Dermis microvascular lymphatic vessel endothelial cell (primary cell): ENCODE data around the gene SPATA32. TPM values are rescaled to one million over a fixed set of nuclear protein-coding genes. Genes with fewer than 3 reads are reported as not detected.

Experiments used
- DNase-seq, 2 donors: peaks; one replicate each; pipeline versions ENCODE4 v3.0.0 to v3.0.0-alpha.2; 2010; ENCODE audit warnings: low read depth in 2 of 2
- total RNA-seq: library from RNA; depleted of rRNA; stranded (reverse); fragments of >200 nt; gene quantifications from 2 replicates; pipeline ENCODE4 v1.2.1, GENCODE V29; 2014

The SPATA32 gene
- total RNA-seq, 1 donor from 2014 or later: not detected

- no peak for DNase-seq
Measured at GRCh38 chr17:45230410-45230786, 31.5 kb downstream of the SPATA32 start.

GRCh38 chr17:45229681-45230409 lies 32.0 kb downstream of the SPATA32 start:
- DNase-seq: no peak

GRCh38 chr17:45228763-45229539 lies 32.9 kb downstream of the SPATA32 start:
- DNase-seq: no peak

- no peak for DNase-seq
Measured at GRCh38 chr17:45227926-45228762, 33.8 kb downstream of the SPATA32 start.

GRCh38 chr17:45227101-45227925 lies 34.6 kb downstream of the SPATA32 start:
- no peak for DNase-seq

GRCh38 chr17:45226576-45226975 lies 35.3 kb downstream of the SPATA32 start:
- DNase-seq: no peak

- peak in 1 of 2 donors; percentile 75 for DNase-seq
Measured at GRCh38 chr17:45225964-45226530, 35.8 kb downstream of the SPATA32 start.

GRCh38 chr17:45225051-45225700 lies 36.7 kb downstream of the SPATA32 start:
- DNase-seq: no peak

GRCh38 chr17:45224671-45225050 lies 37.2 kb downstream of the SPATA32 start:
- DNase-seq: no peak

GRCh38 chr17:45223539-45224528 lies 38.1 kb downstream of the SPATA32 start:
- no peak for DNase-seq

- DNase-seq: no peak
Measured at GRCh38 chr17:45222996-45223538, 38.8 kb downstream of the SPATA32 start.

GRCh38 chr17:45222289-45222995 lies 39.5 kb downstream of the SPATA32 start:
- DNase-seq: no peak

GRCh38 chr17:45222014-45222288 lies 39.9 kb downstream of the SPATA32 start:
- no peak for DNase-seq

GRCh38 chr17:45221081-45222013 lies 40.5 kb downstream of the SPATA32 start, which contains the start of gene FMNL1:
Gene FMNL1, plus strand, starts transcription at chr17:45221885. Its CDS starts 240 bp downstream, at chr17:45222125.
- DNase-seq: peak in 1 of 2 donors; percentile 11

GRCh38 chr17:45220079-45220478 lies 41.8 kb downstream of the SPATA32 start:
- DNase-seq: no peak

GRCh38 chr17:45218895-45219661 lies 42.8 kb downstream of the SPATA32 start:
- peak; percentile 60 to 71 for DNase-seq
